A549 (cell line): ENCODE results near the gene LMBR1.

Experiments
- BHLHE40 ChIP-seq: IDR thresholded peaks from 2 replicates; pipeline ENCODE4 v1.6.1; 2012; ENCODE audit warnings: low read depth, low read length, inconsistent platforms
- POLR2A ChIP-seq: IDR thresholded peaks from 2 replicates; pipeline ENCODE4 v1.6.1; 2012; ENCODE audit warnings: mild to moderate bottlenecking, low read length

GRCh38 chr7:156896388-156897022 lies 3.5 kb upstream of the LMBR1 start:
- TF ChIP-seq BHLHE40 = no peak
- no peak for TF ChIP-seq POLR2A
